Measurements from ENCODE around the gene VWDE. TPM values are rescaled to one million over a fixed set of nuclear protein-coding genes. Genes with fewer than 3 reads are reported as not detected.

VWDE gene
- total RNA-seq, 4 donors from 2014 or later: 0.13 to 0.22 TPM; not detected in 2

DNA sequence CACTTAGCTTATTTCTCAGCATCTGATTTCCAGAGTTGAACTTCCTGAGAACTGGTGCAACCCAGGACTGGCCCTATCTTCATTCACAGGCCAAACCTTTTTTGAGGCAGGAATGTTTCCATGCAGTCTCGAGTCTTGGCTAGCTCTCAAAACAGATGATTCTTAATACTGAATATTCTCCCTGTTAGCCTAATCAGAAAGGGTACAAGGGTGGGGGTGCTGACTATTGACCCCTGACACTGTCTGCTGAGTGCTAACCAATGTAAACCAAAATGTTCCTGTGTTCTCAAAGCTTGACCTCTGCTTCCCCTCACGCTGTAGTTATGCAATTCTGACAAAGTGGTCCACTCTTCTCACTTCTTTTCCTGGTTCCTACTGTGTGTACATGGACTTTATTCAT lies 25.3 kb downstream of the VWDE start:
- ATAC-seq: no peak
- WGBS, 2 donors (ENCODE audit: low coverage in 1 of 2): 0 to 69% methylated on average over 1 to 2 of the region's 2 CpGs

DNA sequence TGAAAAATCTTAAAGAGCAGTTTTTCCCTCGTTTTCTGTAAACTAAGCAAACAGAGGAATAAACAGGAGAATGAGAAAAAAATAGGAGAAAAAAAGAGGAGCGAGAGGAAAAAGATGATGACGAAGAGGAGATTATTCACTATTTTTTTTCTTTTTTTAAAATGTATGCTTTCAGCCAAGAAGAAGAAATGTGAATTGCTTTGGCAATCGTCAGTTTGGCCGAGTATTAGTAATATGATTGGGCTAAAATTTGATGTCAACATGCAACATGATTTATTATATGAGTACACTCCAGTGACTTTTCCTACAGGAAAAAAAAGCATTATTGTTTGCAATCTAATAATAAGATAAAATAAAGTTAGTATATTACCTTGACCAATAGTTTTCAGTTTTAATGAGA lies 26.3 kb downstream of the VWDE start:
- WGBS, 2 donors (ENCODE audit: low coverage in 1 of 2): 58 to 67% methylated on average over 5 of the region's 5 CpGs
- TF ChIP-seq POLR2A (IDR thresholded peaks at IDR 0.05) (no peak), EP300 (IDR thresholded peaks at IDR 0.05) (no peak), POLR2AphosphoS5 (IDR thresholded peaks at IDR 0.05) (no peak)
- TF ChIP-seq, protein P1, sequence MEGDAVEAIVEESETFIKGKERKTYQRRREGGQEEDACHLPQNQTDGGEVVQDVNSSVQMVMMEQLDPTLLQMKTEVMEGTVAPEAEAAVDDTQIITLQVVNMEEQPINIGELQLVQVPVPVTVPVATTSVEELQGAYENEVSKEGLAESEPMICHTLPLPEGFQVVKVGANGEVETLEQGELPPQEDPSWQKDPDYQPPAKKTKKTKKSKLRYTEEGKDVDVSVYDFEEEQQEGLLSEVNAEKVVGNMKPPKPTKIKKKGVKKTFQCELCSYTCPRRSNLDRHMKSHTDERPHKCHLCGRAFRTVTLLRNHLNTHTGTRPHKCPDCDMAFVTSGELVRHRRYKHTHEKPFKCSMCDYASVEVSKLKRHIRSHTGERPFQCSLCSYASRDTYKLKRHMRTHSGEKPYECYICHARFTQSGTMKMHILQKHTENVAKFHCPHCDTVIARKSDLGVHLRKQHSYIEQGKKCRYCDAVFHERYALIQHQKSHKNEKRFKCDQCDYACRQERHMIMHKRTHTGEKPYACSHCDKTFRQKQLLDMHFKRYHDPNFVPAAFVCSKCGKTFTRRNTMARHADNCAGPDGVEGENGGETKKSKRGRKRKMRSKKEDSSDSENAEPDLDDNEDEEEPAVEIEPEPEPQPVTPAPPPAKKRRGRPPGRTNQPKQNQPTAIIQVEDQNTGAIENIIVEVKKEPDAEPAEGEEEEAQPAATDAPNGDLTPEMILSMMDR (IDR thresholded peaks at IDR 0.05): no peak
- no peak for ATAC-seq
- no peak overlapping the region for H3K4me3 ChIP-seq
- H3K9me3 ChIP-seq: no peaks in the 10 kb centered on the region
- no peaks in the 10 kb centered on the region for H3K27me3 ChIP-seq
- no peaks in the 10 kb centered on the region for H3K4me1 ChIP-seq
- H3K27ac ChIP-seq: no peak overlapping the region
- H3K36me3 ChIP-seq: no peaks in the 10 kb centered on the region

More for the DNA sequence above, 25.3 kb downstream of the VWDE start:
- Histone ChIP-seq H3K27me3 (no peaks in the 10 kb centered on the region), H3K9me3 (no peaks in the 10 kb centered on the region), H3K4me3 (no peak overlapping the region), H3K27ac (no peak overlapping the region), H3K4me1 (no peaks in the 10 kb centered on the region), H3K36me3 (no peaks in the 10 kb centered on the region)
- TF ChIP-seq POLR2A (IDR thresholded peaks at IDR 0.05): no peak
- TF ChIP-seq, protein P1 (IDR thresholded peaks at IDR 0.05): no peak
- no peak for TF ChIP-seq EP300 (IDR thresholded peaks at IDR 0.05)
- no peak for TF ChIP-seq POLR2AphosphoS5 (IDR thresholded peaks at IDR 0.05)

DNA sequence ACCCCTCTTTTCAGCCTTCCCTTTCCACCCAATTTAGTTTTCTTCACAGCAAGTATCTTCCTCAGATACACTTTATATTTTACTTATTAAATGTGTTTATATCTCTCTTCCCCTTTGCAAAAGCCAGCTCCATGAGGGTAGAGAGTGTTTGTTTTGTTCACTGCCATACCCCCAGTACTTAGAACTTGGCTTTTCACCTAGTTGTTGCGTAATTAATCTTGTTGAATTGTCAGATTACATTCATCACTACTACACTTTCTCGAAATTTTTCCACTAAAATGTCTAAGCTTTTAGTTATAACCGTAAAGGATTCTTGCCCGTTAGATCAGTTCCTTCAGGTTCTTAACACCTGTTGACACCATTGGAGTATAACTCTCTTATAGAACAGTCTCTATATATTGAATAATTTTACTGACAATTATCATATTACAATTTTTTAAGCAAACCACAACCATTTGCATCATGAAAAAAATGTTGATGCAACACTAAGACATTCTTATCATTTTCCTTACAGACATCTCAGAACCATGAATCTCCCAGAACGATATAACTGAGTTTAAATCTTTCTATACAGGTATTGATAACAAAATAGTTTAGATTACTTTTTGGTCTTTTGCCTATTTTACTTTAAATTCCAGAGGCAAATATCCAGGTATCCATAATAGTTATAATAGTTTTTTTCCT lies 29.9 kb downstream of the VWDE start:
- H3K27me3 ChIP-seq: no peaks in the 10 kb centered on the region
- H3K36me3 ChIP-seq: no peaks in the 10 kb centered on the region
- TF ChIP-seq POLR2A (IDR thresholded peaks at IDR 0.05) (no peak), EP300 (IDR thresholded peaks at IDR 0.05) (no peak), POLR2AphosphoS5 (IDR thresholded peaks at IDR 0.05) (no peak)
- TF ChIP-seq, protein P1 (IDR thresholded peaks at IDR 0.05): no peak
- H3K27ac ChIP-seq: no peak overlapping the region
- no peaks in the 10 kb centered on the region for H3K4me1 ChIP-seq
- no peaks in the 10 kb centered on the region for H3K9me3 ChIP-seq
- no peak overlapping the region for H3K4me3 ChIP-seq
- no peak for ATAC-seq
- whole genome bisulfite sequencing, 2 donors (ENCODE audit: low coverage in 1 of 2): 41 to 46% methylated on average over 5 of the region's 5 CpGs

DNA sequence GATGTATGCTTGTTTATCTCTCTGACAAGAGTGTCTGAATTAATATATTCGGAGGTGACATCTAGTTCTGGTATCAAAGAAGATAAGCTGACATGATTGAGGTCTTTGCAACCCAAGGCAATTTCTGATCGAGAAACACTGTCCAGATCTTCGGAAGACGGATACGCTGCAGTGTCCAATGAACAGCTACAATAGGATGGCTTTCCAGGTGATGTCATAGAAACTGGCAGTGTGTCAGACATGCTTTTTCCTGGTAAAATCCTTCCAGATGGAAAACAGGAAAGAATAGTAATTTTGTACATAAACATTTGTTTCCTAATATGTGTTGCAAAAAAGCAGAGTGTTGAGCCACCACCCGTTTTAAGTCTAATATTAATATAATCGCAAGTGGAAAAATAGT lies 33.4 kb downstream of the VWDE start:
- TF ChIP-seq EP300 (IDR thresholded peaks at IDR 0.05): no peak
- TF ChIP-seq, protein P1 (IDR thresholded peaks at IDR 0.05): no peak
- TF ChIP-seq POLR2AphosphoS5 (IDR thresholded peaks at IDR 0.05): no peak
- TF ChIP-seq POLR2A (IDR thresholded peaks at IDR 0.05): no peak
- no peak overlapping the region for H3K4me3 ChIP-seq
- ATAC-seq: no peak
- no peaks in the 10 kb centered on the region for H3K9me3 ChIP-seq
- H3K27ac ChIP-seq: no peak overlapping the region
- WGBS, 2 donors (ENCODE audit: low coverage in 1 of 2): 70 to 82% methylated on average over 7 of the region's 7 CpGs
- no peaks in the 10 kb centered on the region for H3K4me1 ChIP-seq
- no peaks in the 10 kb centered on the region for H3K27me3 ChIP-seq
- no peaks in the 10 kb centered on the region for H3K36me3 ChIP-seq

DNA sequence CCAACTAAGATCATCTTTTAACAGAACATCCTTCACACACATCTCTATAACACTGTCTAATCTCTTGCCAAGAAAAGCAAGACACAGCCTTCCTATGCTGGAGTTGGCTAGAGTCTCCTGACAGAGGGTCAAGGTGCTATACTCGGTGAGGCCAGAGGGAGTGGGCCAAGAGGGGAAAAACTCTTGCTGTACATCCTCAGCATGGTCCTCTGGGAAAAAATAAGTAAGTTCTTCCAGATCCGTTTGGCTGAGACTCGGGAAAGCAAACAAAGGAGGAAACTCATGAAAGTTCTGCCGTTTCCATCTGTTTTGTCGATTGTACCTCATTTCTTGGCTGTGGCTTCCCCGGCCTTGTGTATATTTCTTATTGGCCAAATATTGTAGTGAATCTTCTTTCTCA lies 33.9 kb downstream of the VWDE start:
- Histone ChIP-seq H3K4me3 (no peak overlapping the region), H3K27me3 (no peaks in the 10 kb centered on the region), H3K9me3 (no peaks in the 10 kb centered on the region), H3K36me3 (no peaks in the 10 kb centered on the region), H3K4me1 (no peaks in the 10 kb centered on the region), H3K27ac (no peak overlapping the region)
- ATAC-seq: no peak
- 43 to 55% methylated on average over 5 to 6 of the region's 6 CpGs for WGBS, 2 donors (ENCODE audit: low coverage in 1 of 2)
- TF ChIP-seq POLR2AphosphoS5 (IDR thresholded peaks at IDR 0.05): no peak
- TF ChIP-seq, protein P1 (IDR thresholded peaks at IDR 0.05): no peak
- TF ChIP-seq POLR2A (IDR thresholded peaks at IDR 0.05): no peak
- TF ChIP-seq EP300 (IDR thresholded peaks at IDR 0.05): no peak

All from gastroesophageal sphincter (tissue), 4 donors.